Lung microvascular endothelial cell (primary cell): ENCODE data around the gene MAP3K14. TPM values are rescaled to one million over a fixed set of nuclear protein-coding genes. Genes with fewer than 3 reads are reported as not detected.

Source experiments
- DNase-seq, 2 donors: peaks; one replicate each; pipeline versions ENCODE4 v3.0.0 to v3.0.0-alpha.2; 2010; ENCODE audit warnings: low read depth in 2 of 2
- total RNA-seq: library from RNA; depleted of rRNA; stranded (reverse); fragments of >200 nt; gene quantifications from 2 replicates; pipeline ENCODE4 v1.2.1, GENCODE V29; 2014

The MAP3K14 gene
- total RNA-seq, 1 donor from 2014 or later = 1.8 TPM

DNA sequence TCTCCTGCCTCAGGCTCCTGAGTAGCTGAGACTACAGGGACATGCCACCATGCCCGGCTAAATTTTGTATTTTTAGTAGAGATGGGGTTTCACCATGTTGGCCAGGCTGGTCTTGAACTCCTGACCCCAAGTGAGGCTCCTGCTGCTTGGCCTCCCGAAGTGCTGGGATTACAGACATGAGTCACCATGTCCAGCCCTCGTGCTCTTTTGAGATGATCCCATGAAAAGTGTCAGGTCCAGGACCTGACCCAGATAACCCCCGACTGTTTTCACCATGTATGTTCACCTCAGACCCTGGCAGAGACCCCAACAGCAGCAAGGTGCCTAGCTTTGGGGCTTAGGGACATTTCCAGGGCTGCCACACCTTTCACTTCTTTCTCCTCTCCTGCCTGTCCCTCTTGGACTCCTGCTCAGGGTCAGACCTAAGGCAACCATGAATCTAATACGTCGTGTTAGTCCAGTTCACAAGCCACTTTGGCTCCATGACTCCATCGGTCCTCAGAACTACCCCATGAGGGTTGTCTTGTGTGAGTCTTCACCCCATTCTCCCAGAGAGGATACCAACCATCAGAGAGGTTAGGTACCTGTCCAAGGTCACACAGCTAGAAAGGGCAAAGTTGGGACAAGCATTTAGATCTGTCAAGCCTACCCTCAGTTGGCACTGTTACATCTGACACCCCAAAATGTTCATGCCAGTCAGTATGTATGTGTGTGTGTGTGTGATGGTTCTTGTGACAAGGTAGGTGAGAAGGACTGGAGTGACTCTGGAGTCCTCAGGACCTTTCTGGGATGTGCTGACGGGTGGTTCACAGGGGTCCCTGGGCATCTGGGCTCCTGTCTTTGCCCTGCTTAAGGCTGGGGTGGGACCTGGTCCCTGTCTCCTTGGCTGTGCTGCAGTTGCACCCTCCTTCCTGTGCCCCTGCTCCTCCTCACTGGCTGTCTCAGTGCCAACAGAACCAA lies 23.1 kb upstream of the MAP3K14 start:
- no peak for DNase-seq

DNA sequence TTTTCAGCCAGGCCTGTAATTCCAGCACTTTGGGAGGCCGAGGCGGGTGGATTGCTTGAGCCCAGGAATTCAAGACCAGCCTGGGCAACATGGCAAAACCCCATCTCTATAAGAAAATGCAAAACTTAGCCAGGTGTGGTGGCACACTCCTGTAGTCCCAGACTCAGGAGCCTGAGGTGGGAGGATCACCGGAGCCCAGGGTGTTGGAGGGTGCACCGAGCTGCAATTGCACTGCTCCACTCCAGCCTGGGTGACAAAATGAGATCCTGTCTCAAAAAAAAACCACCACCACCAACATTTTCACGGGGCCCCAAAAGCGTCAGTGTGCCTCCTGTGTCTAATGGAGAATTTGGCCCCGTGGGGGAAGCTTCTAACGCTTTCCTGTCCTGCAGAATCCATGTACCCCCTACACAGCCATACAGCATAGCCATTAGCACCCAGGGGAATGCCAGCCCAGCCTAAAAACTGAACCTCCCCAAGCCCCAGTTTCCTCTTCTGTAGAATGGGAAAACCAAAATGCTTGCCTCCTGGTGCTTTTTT lies 22.2 kb upstream of the MAP3K14 start:
- DNase-seq = no peak

DNA sequence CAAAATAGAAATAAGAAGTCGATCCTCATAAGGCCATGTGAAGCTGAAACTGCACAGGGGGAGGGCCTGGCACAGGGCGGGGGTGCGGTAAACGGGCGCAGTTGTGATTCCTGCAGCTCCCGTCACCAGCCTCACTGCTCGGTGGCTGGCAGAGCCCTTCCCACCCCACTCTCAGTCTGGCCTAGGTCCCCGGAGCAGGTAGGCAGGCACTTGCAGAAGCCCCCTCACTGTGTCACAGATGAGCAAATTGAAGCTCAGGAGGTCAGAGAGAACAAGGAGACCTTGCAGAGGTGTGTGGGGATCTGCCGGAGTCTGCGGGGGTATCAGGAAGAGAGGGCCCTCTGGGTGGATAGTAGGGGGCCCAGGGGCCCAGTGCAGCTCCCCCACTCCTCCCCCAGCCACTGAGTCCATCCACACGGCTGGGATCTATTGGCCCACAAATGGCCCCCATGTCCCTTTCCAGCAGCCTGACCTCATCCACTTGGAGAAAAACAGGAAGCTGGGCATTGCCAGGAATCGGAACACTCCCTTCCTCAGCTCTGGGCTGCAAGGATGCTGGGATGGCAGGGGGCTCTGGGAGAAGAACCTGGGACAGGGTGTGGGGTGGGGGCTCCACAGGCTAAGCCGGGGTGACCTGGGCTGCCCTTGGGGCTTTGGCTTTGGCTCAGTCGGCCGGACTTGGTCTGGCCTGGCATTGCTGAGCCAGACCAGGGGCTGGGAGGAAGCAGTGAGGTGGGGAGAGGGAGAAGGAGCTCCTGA lies 21.4 kb upstream of the MAP3K14 start:
- peak; percentile 72 to 80 for DNase-seq

DNA sequence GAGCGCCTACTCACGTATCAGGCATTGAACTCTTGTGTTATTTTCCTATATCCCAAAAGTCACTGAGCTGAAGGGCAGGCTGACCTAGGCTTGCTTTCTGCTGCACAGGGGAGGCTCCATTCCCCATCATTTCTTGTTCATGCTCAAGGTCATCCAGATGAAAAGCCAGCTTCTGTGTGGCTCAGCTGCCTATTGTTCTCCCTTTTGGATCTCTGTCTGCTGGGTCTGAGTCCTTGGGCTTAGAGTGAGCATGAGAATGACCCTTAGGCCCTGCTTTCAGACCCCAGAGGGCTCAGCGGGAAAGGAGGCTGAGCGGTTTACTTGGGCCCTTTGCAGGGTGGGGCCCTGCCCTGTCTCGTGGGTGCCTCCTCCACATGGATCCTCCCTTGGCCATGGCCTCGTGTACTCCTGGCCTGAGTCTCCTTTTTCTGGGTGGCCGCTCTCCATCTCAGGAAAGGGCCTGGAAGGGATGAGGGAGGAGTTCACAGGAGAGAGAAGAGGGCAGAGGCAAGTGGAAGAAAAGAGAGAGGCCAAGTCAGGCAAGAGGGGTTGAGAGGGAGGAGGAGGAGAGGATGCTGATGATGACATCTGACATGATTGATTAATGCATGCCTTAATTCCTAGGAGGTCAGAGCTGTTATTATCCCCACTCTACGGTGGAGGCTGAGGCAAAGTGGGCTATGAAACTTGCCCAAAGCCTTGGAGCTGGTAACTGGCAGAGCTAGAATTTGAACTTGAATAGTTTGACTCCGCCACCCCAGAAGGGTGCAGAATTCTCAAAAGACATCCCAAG lies 19.8 kb upstream of the MAP3K14 start:
- DNase-seq = no peak

DNA sequence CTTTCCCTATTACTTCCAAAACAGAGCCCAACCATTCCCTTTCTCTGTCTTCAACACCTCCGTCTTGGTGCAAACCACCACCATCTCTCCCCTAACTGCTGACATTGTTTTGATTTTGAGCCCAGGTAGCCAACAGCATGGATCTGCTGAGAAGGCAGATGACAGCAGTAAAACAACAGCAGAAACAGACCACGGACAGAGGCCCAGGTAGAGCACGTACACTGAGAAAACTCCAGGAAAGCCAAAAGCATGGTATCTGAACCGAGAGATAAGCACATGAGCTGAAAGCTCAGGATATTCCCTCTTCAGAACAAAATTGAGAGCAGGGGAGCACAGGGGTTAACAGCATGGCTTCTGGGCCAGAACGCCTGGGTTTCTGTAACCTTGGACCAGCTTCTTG lies 18.9 kb upstream of the MAP3K14 start:
- no peak for DNase-seq

DNA sequence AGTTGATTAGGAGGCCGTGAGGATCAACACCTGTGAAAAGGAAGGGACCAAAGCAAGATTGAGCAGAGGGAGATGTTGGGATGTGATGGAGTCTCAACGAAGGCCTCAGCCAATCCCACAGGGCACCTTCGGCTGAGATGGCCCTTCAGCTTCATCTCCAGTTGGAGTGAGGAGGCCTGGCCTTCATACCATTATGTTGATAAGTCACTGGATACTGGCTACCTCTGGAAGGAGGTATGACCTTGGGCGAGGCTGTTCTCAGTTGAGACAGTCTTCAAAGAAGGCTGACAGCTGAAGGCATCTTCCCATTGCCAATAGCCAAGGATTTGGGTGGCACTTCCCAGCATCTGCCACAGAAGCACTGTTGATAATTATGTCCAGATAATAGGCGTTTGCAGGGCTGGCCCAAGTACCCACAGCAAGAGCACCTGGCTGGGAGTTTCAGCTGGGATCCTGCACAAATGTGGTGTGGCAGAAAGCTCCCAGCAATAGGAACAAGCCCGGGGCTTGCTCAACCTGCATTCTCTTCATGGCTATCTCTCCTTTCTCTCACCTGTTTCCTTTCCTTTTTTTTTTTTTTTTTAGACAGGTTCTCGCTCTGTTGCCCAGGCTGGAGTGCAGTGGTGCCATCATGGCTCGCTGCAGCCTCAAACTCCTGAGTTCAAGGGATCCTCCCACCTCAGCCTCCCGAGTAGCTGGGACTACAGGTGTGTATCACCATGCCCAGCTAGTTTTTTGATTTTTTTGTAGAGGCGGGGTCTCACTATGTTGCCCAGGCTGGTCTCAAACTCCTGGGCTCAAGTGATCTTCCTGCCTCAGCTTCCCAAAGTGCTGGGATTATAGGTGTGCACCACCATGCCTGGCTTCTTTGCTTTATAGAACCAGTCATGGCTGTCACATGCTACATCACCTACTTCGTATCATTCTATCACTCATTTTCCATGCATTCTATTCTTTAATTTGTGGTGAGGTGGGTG lies 18.2 kb upstream of the MAP3K14 start:
- no peak for DNase-seq

DNA sequence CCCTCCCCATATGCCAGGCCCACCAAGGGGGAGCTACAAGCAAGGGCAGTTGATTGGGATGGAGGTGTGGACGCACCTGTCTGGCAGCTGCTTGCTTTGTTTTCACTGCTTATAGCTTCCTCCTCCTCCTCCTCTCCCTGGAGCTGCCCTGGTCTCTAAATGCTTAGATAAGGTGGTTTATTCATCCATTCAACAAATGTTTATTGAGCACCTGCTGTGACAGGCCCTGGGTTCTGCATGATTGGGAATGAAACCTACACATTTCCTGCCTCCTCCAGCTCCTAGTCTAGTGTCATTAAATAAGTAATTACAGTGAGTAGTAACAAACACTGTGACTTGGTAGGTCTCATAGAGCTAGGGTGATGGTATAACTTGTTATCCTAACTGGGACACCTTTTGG lies 17.4 kb upstream of the MAP3K14 start:
- DNase-seq = no peak

DNA sequence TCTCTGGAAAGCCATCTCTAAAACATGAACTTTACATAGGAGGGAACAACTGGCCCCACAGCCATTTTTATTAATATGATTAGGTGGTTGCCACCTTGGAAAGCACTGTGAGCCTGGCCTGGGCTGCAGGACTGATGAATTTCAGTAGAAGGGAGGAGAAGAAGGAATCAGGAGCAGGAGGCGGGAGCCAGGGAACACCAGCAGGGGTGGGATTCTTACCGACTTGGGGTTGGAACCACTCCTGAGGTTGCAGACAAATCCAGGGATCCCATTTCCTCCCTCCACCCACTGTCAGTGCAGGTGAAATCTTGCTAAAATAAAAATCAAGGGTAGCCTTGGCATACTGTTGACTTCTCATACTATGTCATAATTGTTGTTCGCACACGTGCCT lies 16.9 kb upstream of the MAP3K14 start:
- no peak for DNase-seq

DNA sequence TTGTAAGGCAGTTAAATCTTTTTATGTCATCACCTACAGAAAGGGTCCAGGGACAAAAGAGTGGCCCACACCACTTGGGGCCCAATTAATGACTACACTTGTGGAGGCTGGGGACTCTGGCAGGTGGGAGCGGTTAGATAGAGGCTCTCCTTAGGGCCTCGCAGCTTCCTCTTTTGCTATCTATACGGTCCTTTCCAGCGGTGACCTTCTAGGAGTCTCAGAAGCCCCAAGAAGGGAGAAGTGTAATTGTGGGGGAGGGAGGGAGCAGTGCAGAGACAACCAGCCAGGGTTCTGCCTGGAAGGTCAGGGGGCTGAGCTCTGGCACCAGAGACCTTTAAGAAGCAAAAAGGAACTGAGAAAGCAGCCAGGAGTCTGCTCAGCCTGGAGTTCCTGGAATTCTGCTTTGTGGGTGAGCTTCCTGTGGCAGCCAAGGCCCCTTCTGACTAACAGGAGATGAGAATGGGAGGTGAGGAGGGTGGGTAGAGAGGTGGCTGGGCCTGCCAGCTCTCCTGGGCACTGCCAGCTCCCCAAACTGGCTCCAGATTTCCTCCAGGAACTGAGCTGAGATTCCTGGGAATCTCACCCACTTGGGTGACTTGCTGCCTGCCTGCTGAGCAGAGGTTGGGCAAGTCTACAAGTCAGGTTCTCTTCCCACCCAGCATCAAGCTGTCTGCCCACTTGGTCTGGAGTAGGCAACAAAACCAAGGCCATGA lies 16.3 kb upstream of the MAP3K14 start:
- DNase-seq = peak in 1 of 2 donors; percentile 46

DNA sequence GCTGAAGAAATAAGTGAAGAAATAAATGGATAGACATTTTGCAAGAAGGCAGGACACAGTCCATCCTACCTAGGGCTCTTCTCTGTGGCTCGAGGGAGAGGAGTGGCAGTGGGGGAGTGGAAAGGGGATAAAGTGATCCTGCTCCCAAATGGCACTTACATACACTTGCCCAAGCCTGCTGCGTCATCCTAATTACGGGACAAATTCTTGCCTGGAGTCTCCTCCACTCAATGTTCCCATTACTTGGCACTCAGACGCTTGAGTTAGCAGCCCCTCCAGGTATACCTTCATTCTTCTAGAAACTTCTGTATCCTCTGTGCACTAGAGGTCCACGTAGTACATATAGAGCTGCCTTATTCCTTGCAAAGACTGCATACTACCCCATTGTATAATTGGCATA lies 15.7 kb upstream of the MAP3K14 start:
- DNase-seq = no peak

DNA sequence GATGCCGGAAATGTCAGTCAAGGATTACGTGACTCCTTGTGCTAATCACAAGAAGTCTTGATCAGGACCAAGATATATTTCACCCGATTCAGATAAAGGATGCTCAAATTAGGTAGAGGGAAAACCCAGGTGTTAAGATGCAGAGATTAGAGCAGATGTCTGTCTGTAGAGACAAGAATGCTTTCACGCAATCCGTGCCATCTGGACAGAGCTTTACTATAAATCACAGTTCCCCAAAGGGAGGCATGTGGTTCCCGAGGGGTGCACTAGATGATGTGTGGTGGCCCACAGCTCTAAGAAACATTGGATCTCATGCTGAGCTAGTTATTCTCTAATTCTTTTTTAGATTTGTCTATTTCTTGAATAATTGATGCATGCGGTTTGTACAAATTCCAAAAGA lies 9.8 kb upstream of the MAP3K14 start:
- DNase-seq = no peak

DNA sequence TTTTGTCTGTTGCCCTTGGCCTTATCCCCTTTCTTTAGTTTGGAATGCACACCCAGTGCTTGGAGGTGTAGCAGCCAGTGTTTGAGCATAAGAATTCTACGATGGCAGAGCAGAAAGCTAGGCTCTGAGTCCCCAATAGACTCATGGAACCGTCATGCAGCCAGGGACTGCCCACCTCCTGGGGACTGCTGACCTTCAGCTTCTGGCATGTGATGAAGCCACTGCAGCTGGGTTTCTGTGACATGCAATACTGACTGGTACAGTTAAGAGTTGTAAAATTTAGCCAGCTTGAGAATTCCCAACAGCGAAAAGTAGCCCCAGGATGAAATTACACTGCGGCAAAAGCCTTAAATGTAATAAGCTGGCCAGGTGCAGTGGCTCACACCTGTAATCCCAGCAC lies 9.0 kb upstream of the MAP3K14 start:
- no peak for DNase-seq

DNA sequence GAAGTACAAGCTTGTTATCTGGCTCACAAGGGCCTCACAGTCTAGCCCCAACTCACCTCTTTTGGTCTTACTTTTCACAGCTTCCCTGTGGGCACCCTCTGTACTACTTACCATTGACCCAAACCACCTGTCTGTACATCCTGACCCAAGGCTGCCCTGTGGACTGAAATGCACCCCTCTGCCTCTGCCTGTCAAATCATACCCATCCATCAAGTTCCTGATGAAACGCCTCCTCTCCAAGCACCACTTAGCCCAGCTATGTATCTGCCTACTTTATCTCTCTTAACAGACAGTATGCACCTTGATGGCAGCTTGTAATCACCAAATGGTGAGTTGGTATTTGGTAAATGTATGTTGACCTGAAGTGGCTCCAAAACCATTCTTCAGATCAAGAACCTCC lies 7.5 kb upstream of the MAP3K14 start:
- DNase-seq = no peak

DNA sequence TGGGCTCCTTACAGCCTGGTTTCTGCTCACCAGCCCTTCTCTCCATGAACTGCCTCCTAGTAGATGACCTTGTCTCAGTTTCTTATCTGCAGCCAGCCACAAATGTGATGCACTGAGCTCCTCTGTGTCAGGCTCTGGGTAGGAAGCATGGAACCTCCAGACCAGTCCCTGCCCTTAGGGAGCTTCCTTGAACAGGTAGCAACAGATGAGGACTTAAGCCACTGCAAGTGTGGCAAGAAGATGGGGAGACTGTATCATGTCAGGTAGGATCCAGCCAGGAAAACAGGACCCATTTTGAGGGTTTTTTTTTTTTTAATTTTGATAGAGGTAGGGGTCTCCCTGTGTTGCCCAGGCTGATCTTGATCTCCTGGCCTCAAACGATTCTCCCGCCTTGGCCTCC lies 5.3 kb upstream of the MAP3K14 start:
- no peak for DNase-seq

DNA sequence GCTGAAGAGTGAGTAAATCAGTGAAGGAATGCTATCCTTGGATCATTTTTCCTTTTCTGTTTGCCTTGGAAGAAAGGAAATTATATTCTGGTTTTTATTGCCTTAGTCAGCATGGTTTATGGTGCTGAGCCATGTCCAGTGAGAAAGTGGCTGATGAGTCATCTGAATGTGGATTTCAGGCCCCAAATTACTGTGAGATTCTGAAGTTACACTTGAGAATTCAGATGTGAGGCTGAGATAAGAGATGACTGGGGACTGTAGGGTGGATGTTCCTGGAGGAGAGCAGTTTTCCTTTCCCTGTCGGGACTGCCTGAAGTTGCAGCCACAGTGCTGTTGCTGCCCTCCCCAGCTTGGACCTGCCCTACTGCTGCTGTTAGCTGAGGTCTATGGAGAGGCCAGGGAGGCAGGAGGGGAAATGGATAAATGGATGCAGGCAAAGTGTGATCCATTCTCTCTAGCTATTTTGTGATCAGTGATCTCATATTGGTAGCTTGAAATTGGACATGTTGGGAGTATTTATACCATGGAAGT lies 4.2 kb upstream of the MAP3K14 start:
- DNase-seq = peak; percentile 31 to 84

DNA sequence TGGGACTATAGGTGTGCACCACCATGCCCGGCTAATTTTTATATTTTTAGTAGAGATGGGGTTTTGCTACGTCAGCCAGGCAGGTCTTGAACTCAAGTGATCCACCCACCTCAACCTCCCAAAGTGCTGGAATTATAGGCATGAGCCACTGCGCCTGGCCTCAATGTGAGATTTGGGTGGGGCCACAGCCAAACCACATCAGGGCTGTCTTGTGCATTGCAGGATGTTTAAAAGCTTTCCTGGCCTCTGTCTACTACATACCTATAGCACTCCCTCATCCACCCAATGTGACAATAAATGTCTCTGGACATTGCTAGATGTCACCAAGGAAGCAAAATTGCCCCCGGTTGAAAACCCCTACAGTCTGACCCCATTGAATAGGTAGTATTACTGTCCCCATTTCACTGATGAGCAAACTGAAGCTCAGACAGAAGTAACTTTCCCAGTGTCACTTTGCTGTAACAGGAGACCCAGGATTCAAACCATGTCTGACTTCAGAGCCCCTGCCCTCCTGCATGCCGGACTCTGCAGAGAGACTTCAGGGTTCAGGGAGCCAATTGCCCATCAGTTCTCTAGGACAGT lies 3.6 kb upstream of the MAP3K14 start:
- no peak for DNase-seq

DNA sequence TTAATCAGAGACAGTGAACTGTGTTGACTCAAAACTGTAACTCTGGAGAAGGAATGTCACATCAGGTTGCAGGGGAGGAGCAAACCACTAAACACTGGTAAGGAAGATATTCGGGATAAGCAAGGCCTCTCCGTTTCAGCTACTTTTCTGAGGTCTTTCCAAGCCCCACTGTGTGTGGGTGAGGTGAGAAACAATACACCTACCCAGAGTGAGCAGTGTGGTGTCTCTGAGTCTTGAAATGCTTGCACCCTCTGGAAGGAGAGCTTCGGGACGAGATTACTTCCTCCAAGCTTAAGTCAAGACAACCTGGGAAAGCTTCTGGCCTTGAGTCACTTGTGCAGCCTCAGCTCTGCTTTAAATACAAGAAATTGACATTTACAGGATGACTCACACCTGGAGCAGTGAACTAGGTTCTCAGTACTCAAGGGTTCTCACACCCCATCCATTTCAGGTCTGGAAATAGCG lies 2.5 kb upstream of the MAP3K14 start:
- DNase-seq = peak in 1 of 2 donors; percentile 29

DNA sequence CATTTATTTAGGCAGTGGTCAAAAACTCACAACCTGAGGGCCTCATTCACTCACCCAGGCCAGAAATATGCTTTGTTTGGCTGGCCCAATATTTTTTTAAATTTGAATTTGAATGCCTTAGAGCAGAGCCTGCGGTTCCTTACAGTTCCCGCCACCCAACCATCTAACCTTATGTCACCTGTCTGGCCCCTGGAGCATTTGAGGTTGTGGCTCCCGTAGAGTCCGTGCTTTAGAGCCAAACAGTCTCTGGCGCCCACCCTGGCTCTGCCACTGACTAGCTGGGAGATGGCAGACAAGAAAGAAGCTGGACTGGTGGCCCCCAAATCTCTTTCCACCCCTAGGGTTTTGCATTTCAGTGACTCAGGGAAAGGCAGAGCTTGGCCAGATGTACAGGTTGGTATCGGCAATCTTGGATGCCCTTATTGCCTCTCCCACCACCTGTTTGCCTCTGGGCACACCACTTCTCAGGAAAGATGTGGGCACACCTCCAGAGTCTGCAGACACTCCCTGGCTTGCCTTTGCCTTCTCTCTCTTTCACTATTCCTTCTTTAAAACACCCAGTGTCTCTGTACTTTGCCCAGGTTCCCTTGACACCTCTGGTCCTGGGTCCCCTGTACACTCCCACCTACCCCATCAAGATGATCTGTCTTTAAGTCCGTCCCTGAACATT lies 1.9 kb upstream of the MAP3K14 start:
- DNase-seq = no peak
